B cell (primary cell): ENCODE data around the gene UBE2M. TPM values are rescaled to one million over a fixed set of nuclear protein-coding genes. Genes with fewer than 3 reads are reported as not detected.

Source experiments
- ATAC-seq: fragments of 200-7000 bp; cut with Tn5 transposase; one replicate; pipeline ENCODE4 v1.10.0; 2021; ENCODE audit warnings: low read depth, mild to moderate bottlenecking, moderate number of reproducible peaks, moderate library complexity
- CTCF ChIA-PET: fragments of 350-600 bp; sonication (Branson Sonifier 250); formaldehyde crosslinking; loops from one replicate; lab custom pipeline; 2021; ENCODE audit warnings: antibody characterized with exemption, inconsistent platforms; lab: Charles Lee
- POLR2A ChIA-PET: fragments of 350-600 bp; sonication (Branson Sonifier 250); formaldehyde crosslinking; loops from one replicate; lab custom pipeline; 2021; ENCODE audit warnings: antibody characterized with exemption; lab: Charles Lee
- DNase-seq: peaks from one replicate; pipeline ENCODE4 v3.0.0; 2013
- H2AFZ ChIP-seq: 2 replicates; pipeline ENCODE4 v1.6.1; 2012; ENCODE audit warnings: mild to moderate bottlenecking, low read depth, low read length; ENCODE audit not compliant: insufficient read depth, poor library complexity, severe bottlenecking
- H3K27ac ChIP-seq, 2 donors: 1 replicate in 1 of 2; 2 replicates in 1 of 2; pipeline ENCODE4 v1.5.1; 2012 to 2013; ENCODE audit warnings: low read length in 2 of 2, mild to moderate bottlenecking in 2 of 2, moderate library complexity in 1 of 2
- H3K27me3 ChIP-seq, 4 experiments: fragments of 200-600 bp in 1 of 4; sonication (generic) in 1 of 4; replicated peaks in 1 of 4; 1 replicate in 2 of 4; 2 replicates in 2 of 4; pipeline versions ENCODE4 v1.6.1 to v1.7.0; 2013 to 2016; ENCODE audit warnings: low read length in 3 of 4, mild to moderate bottlenecking in 2 of 4, mixed read lengths in 1 of 4, moderate library complexity in 1 of 4; ENCODE audit not compliant: insufficient read depth in 4 of 4, control insufficient read depth in 3 of 4; ENCODE audit errors: control extremely low read depth in 1 of 4
- H3K36me3 ChIP-seq, 2 experiments: replicated peaks in 1 of 2; 1 replicate in 1 of 2; 2 replicates in 1 of 2; pipeline versions ENCODE4 v1.6.1 to v1.7.1; 2013; ENCODE audit warnings: low read length in 1 of 2; ENCODE audit not compliant: insufficient read depth in 2 of 2, control insufficient read depth in 1 of 2; ENCODE audit errors: control extremely low read depth in 1 of 2, extremely low read depth in 1 of 2
- H3K4me1 ChIP-seq, 2 donors: fragments of 200-600 bp in 1 of 2; sonication (generic) in 1 of 2; 1 replicate in 1 of 2; 2 replicates in 1 of 2; pipeline versions ENCODE4 v1.5.1 to v1.6.1; 2013 to 2017; ENCODE audit warnings: low read length in 2 of 2; ENCODE audit not compliant: control insufficient read depth in 2 of 2, insufficient read depth in 2 of 2
- H3K4me2 ChIP-seq: replicated peaks from 2 replicates; pipeline ENCODE3; 2012; ENCODE audit warnings: mild to moderate bottlenecking, low read depth, low read length; ENCODE audit not compliant: poor library complexity, severe bottlenecking
- H3K4me3 ChIP-seq, 5 experiments: fragments of 200-600 bp in 1 of 5; sonication (generic) in 1 of 5; 1 replicate in 3 of 5; 2 replicates in 2 of 5; pipeline versions ENCODE4 v1.5.1 to v1.7.0; 2011 to 2016; ENCODE audit warnings: low read length in 4 of 5, mild to moderate bottlenecking in 4 of 5, low read depth in 2 of 5, control low read depth in 1 of 5, moderate library complexity in 1 of 5; ENCODE audit not compliant: insufficient read depth in 1 of 5; ENCODE audit errors: control extremely low read depth in 1 of 5, extremely low read depth in 1 of 5
- H3K79me2 ChIP-seq: fragments of 200-600 bp; sonication (generic); one replicate; pipeline ENCODE4 v1.6.0; 2016; ENCODE audit warnings: low read length; ENCODE audit not compliant: control insufficient read depth, insufficient read depth
- H3K9ac ChIP-seq: fragments of 200-600 bp; sonication (generic); 2 replicates; pipeline ENCODE4 v1.6.1; 2017; ENCODE audit warnings: mild to moderate bottlenecking, low read length, moderate library complexity
- H3K9me3 ChIP-seq, 3 donors: one replicate each; pipeline versions ENCODE4 v1.6.1 to v1.7.1; 2013; ENCODE audit warnings: low read length in 2 of 3; ENCODE audit not compliant: control insufficient read depth in 2 of 3, insufficient read depth in 1 of 3; ENCODE audit errors: control extremely low read depth in 1 of 3
- H4K20me1 ChIP-seq: 2 replicates; pipeline ENCODE4 v1.6.0; 2012; ENCODE audit warnings: mild to moderate bottlenecking, low read length; ENCODE audit not compliant: insufficient read depth, control insufficient read depth, poor library complexity, severe bottlenecking
- H3K27ac Mint-ChIP-seq: one replicate; pipeline ENCODE4 v1.8.0; 2021; ENCODE audit warnings: mixed read lengths
- H3K27me3 Mint-ChIP-seq: one replicate; pipeline ENCODE4 v1.8.0; 2021; ENCODE audit warnings: mixed read lengths
- H3K4me1 Mint-ChIP-seq: one replicate; pipeline ENCODE4 v1.8.0; 2021; ENCODE audit warnings: mixed read lengths
- H3K4me3 Mint-ChIP-seq: one replicate; pipeline ENCODE4 v1.8.0; 2021; ENCODE audit warnings: mixed read lengths
- H3K9me3 Mint-ChIP-seq: one replicate; pipeline ENCODE4 v1.8.0; 2022; ENCODE audit warnings: mixed read lengths; ENCODE audit not compliant: insufficient read depth
- EZH2 ChIP-seq: IDR thresholded peaks from 2 replicates; pipeline ENCODE4 v1.6.1; 2012; ENCODE audit warnings: borderline replicate concordance, low read depth, mild to moderate bottlenecking, moderate library complexity, low read length; ENCODE audit not compliant: insufficient read depth, poor library complexity, severe bottlenecking
- WGBS: methylation state at CpG from one replicate; pipeline ENCODE4 v1.1.5; 2013; ENCODE audit warnings: missing lambda C conversion rate; ENCODE audit not compliant: insufficient coverage; 5-methylcytosine and 5-hydroxymethylcytosine counted together
- intact Hi-C: fragments of 100-400 bp; cut with micrococcal nuclease; formaldehyde crosslinking; loops from one replicate; pipeline ENCODE4 v1.10.0; 2022
- polyA plus RNA-seq: library from polyadenylated mRNA; depleted of rRNA; stranded (reverse); fragments of >200 nt; gene quantifications from 2 replicates; pipeline ENCODE4 v1.2.3, GENCODE V29; 2012
- total RNA-seq, 2 donors: library from RNA; stranded (reverse); fragments of 120-200 nt in 1 of 2; gene quantifications; 1 replicate in 1 of 2; 2 replicates in 1 of 2; pipeline versions ENCODE4 v1.2.3 to v1.2.4, GENCODE V29; 2013 to 2022
- TF ChIP-seq, protein P1 (sequence below): fragments of 200-600 bp; IDR thresholded peaks from one replicate; pipeline ENCODE4 v1.8.0; 2022; ENCODE audit warnings: antibody characterized with exemption, mild to moderate bottlenecking

UBE2M gene
- total and polyA plus RNA-seq, 2 donors (not counting 1 experiment from before 2014, with no cell fraction given): 62.5 to 66.1 TPM

DNA sequence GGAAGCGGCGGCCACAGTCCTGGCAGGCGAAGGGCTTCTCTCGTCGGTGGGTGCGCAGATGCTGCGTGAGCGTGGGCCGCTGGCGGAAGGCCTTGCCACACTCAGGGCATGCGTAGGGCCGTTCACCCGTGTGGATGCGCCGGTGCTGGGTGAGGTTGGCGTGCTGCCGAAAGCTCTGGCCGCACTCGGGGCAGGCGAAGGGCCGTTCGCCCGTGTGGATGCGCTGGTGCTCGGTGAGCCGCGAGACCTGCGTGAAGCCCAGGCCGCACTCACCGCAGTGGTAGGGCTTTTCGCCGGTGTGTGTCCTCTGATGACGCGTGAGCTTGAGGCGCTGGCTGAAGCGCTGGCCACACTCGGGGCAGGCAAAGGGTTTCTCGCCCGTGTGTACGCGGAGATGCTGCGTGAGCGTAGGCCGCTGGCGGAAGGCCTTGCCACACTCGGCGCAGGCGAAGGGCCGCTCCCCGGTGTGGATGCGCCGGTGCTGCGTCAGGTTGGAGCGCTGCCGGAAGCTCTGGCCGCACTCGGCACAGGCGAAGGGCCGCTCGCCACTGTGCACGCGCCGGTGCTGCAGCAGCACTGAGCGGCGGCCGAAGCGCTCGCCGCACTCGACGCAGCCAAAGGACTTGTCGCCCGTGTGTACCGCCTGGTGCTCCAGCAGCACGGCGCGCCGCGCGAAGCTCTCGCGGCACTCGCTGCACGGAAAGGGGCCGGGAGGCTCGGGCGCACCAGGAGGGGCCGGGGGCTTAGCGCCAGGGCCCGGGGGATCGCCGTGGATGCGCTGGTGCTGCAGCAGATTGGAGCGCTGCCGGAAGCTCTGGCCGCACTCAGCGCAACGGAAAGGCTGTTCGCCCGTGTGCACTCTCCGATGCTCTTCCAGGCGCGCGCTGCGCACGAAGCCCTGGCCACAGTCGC, 4.0 kb upstream of the UBE2M start:
- ChIA-PET CTCF (interaction anchor here (0.5 to 3.3 kb wide), 5 partner anchors 9 to 50 kb away, joined by 3 to 10 read pairs (median 3); partner anchors contain the start of genes MZF1 and ZBTB45), POLR2A (interaction anchor here (0.7 to 1.6 kb wide), 6 partner anchors 8 to 43 kb away, joined by 3 to 8 read pairs (median 4); partner anchors contain the start of genes CHMP2A, MZF1, TRIM28 and ZBTB45)
- Mint-ChIP-seq H3K9me3 (no peaks in the 10 kb centered on the region), H3K27ac (peak overlapping the region; percentile 87), H3K4me3 (peak overlapping the region; percentile 96), H3K27me3 (no peaks in the 10 kb centered on the region), H3K4me1 (peaks cover 56% of the 10 kb centered on the region)
- ATAC-seq: no peak
- intact Hi-C loops: no loop called here
- H3K4me3 ChIP-seq: peak overlapping the region; percentile 26 to 59 (median 36)
- H3K4me1 ChIP-seq: peaks cover 28 to 42% of the 10 kb centered on the region in 2 donors
- peak overlapping the region; percentile 87 for H3K4me2 ChIP-seq
- TF ChIP-seq EZH2: no peak
- TF ChIP-seq, protein P1, sequence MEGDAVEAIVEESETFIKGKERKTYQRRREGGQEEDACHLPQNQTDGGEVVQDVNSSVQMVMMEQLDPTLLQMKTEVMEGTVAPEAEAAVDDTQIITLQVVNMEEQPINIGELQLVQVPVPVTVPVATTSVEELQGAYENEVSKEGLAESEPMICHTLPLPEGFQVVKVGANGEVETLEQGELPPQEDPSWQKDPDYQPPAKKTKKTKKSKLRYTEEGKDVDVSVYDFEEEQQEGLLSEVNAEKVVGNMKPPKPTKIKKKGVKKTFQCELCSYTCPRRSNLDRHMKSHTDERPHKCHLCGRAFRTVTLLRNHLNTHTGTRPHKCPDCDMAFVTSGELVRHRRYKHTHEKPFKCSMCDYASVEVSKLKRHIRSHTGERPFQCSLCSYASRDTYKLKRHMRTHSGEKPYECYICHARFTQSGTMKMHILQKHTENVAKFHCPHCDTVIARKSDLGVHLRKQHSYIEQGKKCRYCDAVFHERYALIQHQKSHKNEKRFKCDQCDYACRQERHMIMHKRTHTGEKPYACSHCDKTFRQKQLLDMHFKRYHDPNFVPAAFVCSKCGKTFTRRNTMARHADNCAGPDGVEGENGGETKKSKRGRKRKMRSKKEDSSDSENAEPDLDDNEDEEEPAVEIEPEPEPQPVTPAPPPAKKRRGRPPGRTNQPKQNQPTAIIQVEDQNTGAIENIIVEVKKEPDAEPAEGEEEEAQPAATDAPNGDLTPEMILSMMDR: no peak
- peaks cover 0 to 3% of the 10 kb centered on the region in 2 experiments for H3K36me3 ChIP-seq
- peaks cover 6% of the 10 kb centered on the region for H3K79me2 ChIP-seq
- no peak overlapping the region for H3K27ac ChIP-seq
- peak; percentile 86 for DNase-seq
- peak overlapping the region; percentile 50 for H3K9ac ChIP-seq
- no peaks in the 10 kb centered on the region for H3K27me3 ChIP-seq
- WGBS: 12% methylated on average over 106 of the region's 107 CpGs
- peak overlapping the region; percentile 60 for H2AFZ ChIP-seq
- H4K20me1 ChIP-seq: peaks cover 14% of the 10 kb centered on the region
- H3K9me3 ChIP-seq: peaks cover 0 to 9% (median 0%) of the 10 kb centered on the region in 3 donors
